CD4-positive, alpha-beta T cell treated with Interleukin-2 at 100 ng/mL for 4 hours (primary cell): ENCODE measurements around the gene FRMD5.

ENCODE experiments used
- DNase-seq: peaks from one replicate; pipeline ENCODE4 v3.0.0-alpha.2; 2020; ENCODE audit warnings: low spot score

FRMD5 gene

GRCh38 chr15:43923553-43923952, 271.5 kb downstream of the FRMD5 start:
- no peak for DNase-seq

- DNase-seq: no peak
Measured at GRCh38 chr15:43922021-43922420, 273.1 kb downstream of the FRMD5 start.

GRCh38 chr15:43920815-43921214, 274.3 kb downstream of the FRMD5 start:
- no peak for DNase-seq

GRCh38 chr15:43920254-43920600, 274.8 kb downstream of the FRMD5 start:
- no peak for DNase-seq

GRCh38 chr15:43919540-43920253, 275.4 kb downstream of the FRMD5 start:
- DNase-seq: no peak

- no peak for DNase-seq
Measured at GRCh38 chr15:43918717-43919116, 276.4 kb downstream of the FRMD5 start.

GRCh38 chr15:43916326-43916660, 278.8 kb downstream of the FRMD5 start:
- no peak for DNase-seq

GRCh38 chr15:43915631-43916325, 279.3 kb downstream of the FRMD5 start:
- no peak for DNase-seq

- DNase-seq: no peak
Measured at GRCh38 chr15:43913941-43914340, 281.1 kb downstream of the FRMD5 start.

GRCh38 chr15:43913026-43913780, 281.9 kb downstream of the FRMD5 start:
- no peak for DNase-seq

GRCh38 chr15:43912208-43912607, 282.9 kb downstream of the FRMD5 start:
- no peak for DNase-seq

GRCh38 chr15:43911235-43911781, 283.8 kb downstream of the FRMD5 start:
- no peak for DNase-seq

- no peak for DNase-seq
Measured at GRCh38 chr15:43908516-43909050, 286.5 kb downstream of the FRMD5 start.

- DNase-seq: no peak
Measured at GRCh38 chr15:43905755-43906154, 289.3 kb downstream of the FRMD5 start.

- peak; percentile 54 for DNase-seq
Measured at GRCh38 chr15:43903864-43904290, 291.2 kb downstream of the FRMD5 start.

- DNase-seq: no peak
Measured at GRCh38 chr15:43901495-43901894, 293.6 kb downstream of the FRMD5 start.

- no peak for DNase-seq
Measured at GRCh38 chr15:43900996-43901395, 294.1 kb downstream of the FRMD5 start.

GRCh38 chr15:43899928-43900327, 295.1 kb downstream of the FRMD5 start:
- no peak for DNase-seq

- DNase-seq: no peak
Measured at GRCh38 chr15:43898891-43899290, 296.2 kb downstream of the FRMD5 start.

- no peak for DNase-seq
Measured at GRCh38 chr15:43896543-43896942, 298.5 kb downstream of the FRMD5 start.

- no peak for DNase-seq
Measured at GRCh38 chr15:43895586-43895985, 299.5 kb downstream of the FRMD5 start.

GRCh38 chr15:43893956-43894355, 301.1 kb downstream of the FRMD5 start:
- DNase-seq: no peak

GRCh38 chr15:43889042-43889441, 306.0 kb downstream of the FRMD5 start:
- no peak for DNase-seq
